NCI-H1417 treated with DMSO at 0.1 percent for 48 hours (cell line): ENCODE data around the gene MYO15A.

ENCODE experiments used
- DNase-seq: peaks from one replicate; lab custom pipeline; 2025; lab: John Stamatoyannopoulos, UW

The MYO15A gene

DNA sequence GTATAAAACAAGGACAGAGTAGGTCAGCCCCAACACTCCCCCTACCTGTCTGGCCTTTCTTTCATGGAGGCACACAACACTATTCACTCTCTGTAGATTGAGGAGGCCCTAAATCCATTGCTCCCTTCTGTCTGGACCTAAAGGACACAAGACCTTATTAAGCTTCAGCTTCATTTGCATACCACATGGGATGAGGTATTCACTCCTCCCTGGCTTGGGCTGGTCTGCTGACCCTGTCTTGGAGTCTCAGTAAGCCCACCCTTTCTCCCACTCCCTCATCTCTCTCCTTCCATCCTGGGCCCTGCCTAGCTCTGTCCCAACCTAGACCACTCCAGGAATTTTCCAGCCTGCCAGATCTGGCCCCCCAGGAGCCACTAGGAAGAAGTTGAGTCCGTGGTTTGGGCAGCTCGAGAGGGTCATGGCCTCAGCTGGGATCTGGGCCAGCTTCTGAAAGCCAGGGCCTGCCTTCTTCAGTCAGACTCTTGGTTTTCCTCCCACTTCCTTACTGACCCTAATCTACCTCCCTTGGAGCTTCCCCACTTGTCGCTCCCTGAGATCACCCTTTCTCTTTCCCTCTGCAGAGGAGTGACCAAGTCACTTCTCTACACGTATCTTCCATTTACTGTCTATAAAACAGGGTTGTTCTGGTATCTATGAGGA lies 110.3 kb downstream of the MYO15A start:
- DNase-seq, result no peak

- DNase-seq, result no peak
Measured at GRCh38 chr17:18224053-18224386, 115.5 kb downstream of the MYO15A start.

DNA sequence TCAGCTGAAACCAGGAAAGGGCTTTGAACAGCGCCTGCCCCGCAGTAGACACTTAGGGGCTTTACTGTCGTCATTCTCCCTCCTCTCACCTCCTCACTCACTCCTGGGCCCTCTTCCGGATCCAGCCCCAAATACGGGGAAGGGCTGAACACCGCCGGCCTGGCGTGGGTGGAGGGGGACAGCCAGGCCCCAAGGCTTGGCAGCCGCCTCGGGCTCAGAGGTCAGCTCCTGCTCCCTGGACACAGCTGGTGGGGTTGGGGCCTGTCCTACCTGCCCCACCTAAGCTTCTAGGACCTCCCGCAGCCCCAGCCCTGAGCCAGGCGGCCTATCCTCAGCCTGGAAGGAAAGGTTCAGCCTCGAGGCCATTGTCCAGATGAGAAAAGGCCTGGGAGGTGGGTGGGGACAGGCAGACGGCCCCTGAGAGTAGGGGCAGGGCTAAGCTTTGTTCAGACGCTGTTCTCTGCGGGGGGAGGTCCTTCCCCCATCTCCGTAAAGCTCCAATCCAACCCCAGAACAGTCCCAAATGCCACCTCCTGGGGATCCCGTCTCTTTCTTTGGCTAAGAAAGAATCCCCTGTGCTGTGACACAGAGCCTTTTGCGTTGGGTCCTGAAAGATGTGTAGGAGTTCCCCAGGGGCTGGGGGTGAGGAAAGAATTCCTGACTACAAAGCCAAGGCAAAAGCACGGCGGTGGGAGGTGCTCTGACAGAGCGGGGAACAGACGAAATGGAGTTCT lies 116.0 kb downstream of the MYO15A start:
- DNase-seq, result no peak

DNA sequence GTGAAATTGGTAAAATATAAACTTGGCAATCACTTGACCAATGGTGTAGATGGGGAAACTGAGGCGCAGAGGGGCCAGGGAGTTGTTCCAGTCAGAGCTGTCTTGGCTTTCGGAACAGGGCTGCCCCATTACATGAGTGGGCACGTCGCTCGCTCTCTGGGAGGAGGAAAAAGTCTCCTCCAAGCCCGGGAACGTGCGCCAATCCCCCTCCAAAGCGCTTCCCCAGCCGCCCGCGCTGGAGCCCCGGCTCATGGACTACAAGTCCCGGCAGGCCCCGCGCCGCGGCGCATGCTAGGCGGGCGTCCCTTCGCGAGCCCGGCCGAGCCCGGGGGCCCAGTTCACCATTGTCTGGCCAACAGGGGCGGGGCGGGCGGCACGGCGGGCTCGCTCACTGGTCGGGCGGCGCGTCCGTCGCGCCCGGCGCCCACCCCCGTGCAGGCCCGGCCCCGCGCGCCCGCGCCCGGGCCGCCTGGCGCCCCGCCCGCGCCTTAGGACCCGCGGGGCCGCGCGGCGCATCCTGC lies 116.6 kb downstream of the MYO15A start, which contains the start of gene LLGL1:
Gene LLGL1 (plus strand): TSS at position 515 of the 521 bp plus-strand sequence. CDS start 48 bp downstream, outside the sequence.
- peak; percentile 50 for DNase-seq

- DNase-seq, result no peak
Measured at GRCh38 chr17:18225642-18226283, 117.2 kb downstream of the MYO15A start.

DNA sequence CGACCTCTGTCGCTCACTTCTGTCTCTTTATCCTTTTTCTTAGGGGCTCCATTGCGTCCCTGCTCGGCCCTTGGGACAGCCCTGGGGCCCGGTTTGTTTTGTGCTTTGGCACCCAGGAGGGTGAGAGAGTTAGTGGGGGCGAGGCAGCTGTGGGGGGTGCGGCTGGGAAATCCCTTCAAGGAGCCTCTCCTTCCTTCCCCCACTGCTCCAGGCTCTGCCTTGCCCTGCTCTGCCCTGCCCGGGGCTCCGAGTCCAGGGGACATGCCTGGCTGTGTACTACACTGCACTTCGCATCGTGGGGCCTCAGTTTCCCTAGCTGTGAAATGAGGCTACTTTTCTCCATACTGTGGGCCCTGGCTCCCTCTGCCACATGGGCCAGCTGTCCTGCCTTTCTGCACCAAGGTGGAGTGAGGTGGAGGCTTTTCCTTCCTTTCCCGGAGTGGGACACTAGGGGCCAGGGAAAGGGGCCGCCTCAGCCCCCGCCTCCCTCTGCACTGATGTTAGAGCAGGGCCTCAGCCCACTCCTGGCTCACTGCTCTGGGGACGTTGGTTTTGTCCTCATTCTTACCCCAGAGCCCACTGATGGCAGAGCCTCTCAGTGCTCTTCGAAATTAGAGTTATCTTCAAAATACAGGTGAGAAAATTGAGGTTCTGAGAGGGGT lies 117.9 kb downstream of the MYO15A start:
- no peak for DNase-seq

- no peak for DNase-seq
Measured at GRCh38 chr17:18227635-18228034, 119.1 kb downstream of the MYO15A start.

DNA sequence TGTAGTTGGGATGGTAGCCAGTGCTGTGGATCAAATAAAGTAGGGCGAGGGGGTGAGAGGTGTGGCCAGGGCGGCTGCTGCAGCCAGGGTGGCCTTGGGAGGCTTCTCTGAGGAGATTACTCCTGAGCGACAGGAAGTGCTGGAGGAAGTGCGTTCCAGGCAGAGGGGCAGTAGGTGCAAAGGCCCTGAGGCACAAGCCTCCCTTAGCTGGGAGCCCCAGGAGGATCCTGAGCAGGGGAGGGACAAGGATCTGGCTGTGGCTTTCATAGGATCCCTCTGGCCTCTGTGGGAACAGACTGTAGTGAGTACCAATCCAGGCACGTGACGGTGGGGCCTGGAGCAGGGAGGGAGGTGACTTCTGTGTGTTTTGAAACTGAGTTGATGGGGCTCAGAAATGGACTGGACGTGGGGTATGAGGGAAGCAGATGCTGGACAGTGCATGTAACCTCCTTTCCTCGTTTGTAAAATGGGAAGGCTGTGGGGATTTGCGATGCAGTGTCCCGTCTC lies 119.7 kb downstream of the MYO15A start:
- DNase-seq, result no peak

GRCh38 chr17:18229254-18229653 lies 120.7 kb downstream of the MYO15A start:
- DNase-seq, result no peak
